ENCODE results near the gene KCNMB1.

The KCNMB1 gene, protein sequence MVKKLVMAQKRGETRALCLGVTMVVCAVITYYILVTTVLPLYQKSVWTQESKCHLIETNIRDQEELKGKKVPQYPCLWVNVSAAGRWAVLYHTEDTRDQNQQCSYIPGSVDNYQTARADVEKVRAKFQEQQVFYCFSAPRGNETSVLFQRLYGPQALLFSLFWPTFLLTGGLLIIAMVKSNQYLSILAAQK

GRCh38 chr5:170388818-170389549 is at the start of gene KCNMB1:
KCNMB1 (minus strand) TSS chr5:170389367; CDS start chr5:170385447, 3,920 bp downstream.
- DNase-seq (ENCODE audit: low read depth, low spot score) = no peak

DNA sequence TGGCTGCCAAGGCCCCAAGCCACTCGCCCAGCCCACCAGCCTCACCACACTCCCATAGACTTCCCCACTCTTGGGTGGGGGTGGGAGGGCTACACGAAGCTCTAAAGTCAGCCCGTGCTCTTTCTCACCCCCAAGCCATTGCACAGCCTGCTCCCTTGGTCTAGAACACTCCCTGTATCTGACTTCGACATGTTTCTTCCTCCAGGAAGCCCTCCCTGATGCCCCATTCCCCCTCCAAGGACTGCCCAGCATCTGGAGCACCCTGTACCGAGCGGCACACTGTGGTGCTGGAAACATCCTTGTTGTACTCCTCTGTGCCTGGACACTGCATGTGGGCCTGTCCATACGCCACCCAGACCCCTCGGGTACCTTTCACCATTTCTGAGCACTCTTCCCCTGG is 49.4 kb upstream of the KCNMB1 start:
- DNase-seq (ENCODE audit: low read depth, low spot score) = no peak

DNA sequence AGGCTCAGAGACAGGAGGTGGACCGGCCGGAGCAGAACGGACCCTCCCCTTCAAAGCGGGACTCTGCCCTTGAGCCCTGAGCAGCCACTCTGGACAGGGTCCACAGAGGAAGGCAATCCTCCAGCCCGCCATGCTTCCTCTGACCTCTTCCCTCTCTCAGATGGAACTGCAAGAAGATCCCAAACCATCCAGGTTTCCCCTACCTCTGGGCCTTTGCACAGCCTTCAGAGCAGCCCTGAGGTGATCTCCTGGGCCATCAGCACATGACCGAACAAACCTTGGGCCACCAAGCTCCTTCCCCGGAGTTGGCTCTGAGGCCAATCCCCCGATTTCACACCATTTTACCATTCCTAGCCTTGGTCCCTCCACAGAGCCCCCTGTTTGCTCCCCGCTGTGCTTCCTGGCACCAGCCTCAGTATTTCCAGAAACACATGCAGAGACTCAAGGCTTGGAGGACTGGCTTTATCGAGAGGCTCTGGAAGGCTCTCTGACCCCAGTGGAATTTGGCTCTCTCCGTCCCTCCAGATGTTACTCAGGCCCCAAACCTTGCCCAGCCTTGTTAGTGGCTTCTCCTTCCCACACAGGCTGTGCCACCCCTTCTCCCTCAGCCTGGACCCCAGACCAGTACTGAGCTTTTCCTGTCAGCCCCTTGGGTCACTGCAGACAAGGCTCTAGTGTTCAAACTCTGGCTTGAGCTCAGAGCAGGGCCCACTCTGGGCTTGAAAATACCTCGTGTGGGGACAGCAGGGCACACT is 48.6 kb upstream of the KCNMB1 start:
- DNase-seq (ENCODE audit: low read depth, low spot score) = no peak

DNA sequence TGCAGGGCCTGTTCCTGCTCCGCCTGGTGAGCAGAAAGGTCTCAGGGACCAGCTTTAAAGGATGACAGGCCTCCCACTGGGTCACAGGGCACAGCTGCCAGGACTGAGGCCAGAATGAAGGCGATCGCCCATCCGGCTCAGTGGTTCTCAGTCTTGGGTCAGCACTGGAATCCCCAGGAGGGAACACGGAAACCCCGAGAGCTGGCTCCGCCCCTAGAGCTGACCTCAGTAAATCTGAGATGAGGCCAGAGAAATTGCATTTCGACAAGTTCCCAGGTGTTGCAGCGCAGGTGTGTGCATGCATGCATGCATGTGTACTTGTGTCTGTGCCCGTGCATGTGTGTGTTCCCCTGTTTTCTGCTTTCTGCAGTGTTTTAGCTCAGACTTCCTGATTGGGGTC is 47.2 kb upstream of the KCNMB1 start:
- no peak for DNase-seq (ENCODE audit: low read depth, low spot score)

GRCh38 chr5:170434966-170435605 is 45.9 kb upstream of the KCNMB1 start:
- no peak for DNase-seq (ENCODE audit: low read depth, low spot score)

- no peak for DNase-seq (ENCODE audit: low read depth, low spot score)
Observed at GRCh38 chr5:170432669-170433068, 43.5 kb upstream of the KCNMB1 start.

GRCh38 chr5:170431571-170431970 is 42.4 kb upstream of the KCNMB1 start:
- no peak for DNase-seq (ENCODE audit: low read depth, low spot score)

DNA sequence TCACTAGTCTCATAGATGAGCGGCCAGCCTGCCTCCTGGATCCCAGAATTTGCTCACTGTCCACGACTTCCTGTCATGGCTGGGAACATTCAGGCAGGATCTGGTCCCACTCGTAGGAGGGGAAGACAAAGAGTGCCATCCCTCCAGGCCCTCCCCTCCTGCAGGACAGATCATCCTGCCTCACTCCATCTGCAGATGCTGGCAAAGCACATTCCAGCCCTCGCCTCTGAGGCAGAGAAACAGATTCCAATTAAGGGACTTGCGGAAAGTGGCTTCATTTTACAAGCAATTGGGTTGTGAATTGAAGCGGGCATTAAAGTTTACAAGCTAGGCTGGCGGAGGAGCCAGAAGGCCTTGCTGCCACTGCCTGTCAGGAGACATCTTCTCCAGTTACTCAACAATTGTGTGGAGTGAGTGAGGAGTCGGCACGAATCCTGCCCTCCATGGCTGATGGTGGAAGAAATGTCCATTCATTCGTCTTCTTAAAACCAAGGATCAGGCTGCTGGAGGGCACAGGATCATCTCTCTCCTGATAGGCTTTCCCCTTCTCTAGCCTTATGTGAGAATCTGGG is 41.8 kb upstream of the KCNMB1 start:
- no peak for DNase-seq (ENCODE audit: low read depth, low spot score)

- DNase-seq (ENCODE audit: low read depth, low spot score) = no peak
Observed at GRCh38 chr5:170430256-170430655, 41.1 kb upstream of the KCNMB1 start.

GRCh38 chr5:170429014-170429413 is 39.8 kb upstream of the KCNMB1 start:
- DNase-seq (ENCODE audit: low read depth, low spot score) = no peak

DNA sequence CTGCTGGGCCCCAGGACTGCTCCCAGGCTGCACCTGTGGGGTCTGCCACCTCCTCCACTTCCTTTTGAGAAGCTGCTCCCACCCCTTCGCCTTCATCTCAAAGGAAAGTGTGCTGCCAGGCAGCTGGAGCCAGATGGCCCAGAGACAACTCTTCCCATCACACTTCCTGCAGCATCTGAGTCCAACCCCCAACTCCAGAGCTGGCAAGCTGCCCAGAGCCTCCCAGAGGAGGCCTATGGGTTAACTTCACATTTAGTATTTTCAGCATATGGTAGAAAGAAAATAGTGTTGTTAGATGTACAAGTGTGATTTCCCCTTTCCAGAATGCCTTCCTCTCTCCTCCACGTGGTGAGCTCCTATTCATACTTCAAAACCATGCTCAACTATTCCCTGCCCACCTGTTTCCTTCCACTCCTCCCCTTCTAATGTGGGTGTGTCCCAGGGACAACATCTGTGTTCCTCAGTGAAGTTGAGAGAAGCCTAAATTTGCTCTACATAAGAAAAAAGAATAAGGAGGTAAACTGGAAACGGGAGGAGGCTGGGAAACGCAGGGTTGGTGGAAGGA is 38.6 kb upstream of the KCNMB1 start:
- DNase-seq (ENCODE audit: low read depth, low spot score) = peak; percentile 43

GRCh38 chr5:170426786-170427185 is 37.6 kb upstream of the KCNMB1 start:
- no peak for DNase-seq (ENCODE audit: low read depth, low spot score)

DNA sequence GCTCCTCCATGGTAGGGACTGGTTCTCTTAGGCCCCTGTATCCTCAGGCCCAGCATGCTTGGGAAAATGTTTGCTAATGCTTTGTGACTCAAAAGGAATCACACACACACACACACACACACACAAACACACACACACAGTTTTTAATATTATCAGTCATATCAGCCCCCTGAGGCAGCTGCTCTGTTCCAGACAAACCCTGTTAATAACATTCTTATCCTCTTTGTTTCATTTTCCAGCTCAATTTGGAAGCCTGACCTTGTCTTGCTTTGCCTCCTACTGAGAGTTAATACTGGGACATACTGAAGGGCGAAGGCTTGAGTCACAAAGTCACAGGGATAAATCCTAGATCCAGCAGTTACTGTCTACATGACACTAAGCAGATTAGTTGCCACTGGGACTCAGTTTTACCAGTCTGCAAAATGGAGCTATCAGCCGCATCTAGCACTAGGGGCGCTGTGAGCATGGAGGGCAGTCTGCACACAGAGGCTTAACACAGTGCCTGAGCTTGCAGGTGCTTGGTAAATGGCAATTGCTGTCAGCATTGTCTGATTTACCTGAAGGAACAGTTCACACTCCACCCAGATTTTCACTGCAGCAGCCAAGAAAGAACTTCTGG is 37.1 kb upstream of the KCNMB1 start:
- no peak for DNase-seq (ENCODE audit: low read depth, low spot score)

DNA sequence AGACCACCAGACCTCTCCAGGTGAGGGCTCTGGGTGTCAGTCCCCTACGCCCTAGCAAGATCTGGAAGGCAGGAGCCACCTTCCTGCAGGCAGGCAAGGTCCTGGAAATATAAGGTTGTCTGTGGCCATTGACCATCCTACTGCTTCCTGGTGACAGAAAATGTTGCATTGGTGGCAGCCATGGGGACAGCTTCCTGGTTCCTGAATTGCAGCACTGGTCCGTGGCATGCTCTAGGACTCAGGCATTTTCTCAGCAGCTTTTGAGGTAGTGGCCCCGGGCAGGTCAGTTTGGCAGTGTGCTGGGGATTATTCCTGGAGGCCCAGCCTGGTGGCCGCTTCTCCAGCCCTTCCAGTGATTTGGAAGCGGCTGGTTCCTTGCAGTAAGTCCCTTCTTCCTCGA is 36.6 kb upstream of the KCNMB1 start:
- DNase-seq (ENCODE audit: low read depth, low spot score) = no peak

DNA sequence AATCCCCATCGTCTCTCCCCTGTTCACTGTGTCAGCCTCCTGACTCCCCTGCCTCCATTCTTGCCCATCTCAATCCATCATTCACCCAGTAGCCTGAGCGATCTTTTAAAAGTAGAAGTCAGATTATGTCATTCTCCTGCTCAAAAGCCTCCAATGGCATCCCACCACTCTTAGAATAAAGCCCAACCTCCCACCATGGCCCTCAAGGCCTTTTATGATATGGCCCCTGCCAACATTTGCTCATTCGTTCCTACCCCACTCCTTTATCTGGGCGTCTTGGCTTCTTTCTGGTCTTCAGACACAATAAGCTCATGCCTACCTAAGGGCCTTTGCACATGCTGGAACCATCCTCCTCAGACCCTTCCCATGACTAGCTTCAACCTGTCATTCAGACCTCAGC is 35.5 kb upstream of the KCNMB1 start:
- no peak for DNase-seq (ENCODE audit: low read depth, low spot score)

- DNase-seq (ENCODE audit: low read depth, low spot score) = no peak
Observed at GRCh38 chr5:170423692-170424091, 34.5 kb upstream of the KCNMB1 start.

- no peak for DNase-seq (ENCODE audit: low read depth, low spot score)
Observed at GRCh38 chr5:170421826-170422225, 32.7 kb upstream of the KCNMB1 start.

DNA sequence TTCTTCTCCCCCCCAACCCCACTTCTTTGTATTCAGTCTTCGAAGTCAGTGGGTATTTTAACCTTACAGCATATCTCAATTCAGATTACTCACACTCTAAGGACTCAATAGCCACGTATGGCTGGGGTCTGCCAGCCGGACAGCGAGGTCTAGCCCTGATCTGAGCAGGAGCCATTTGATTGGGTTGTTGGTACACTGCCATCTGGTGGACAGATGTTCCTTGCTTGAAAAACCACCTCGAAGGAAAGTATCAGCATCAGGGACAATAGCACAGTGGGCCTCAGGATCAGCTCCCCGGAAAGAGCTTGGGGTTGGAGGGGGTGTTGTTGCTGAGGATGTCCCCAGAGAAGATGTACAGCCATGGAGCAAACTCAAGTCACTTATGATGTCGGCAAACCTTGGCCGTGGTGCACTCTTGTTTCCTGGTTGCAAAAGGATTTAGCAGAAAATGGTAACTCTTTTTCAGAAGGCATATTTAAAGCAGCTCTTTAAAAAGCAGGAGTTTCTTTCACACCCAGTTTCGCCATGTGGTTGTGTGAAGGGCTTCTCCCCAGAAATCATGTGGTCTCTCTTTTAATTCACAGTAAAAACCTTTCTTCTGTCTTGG is 31.7 kb upstream of the KCNMB1 start:
- no peak for DNase-seq (ENCODE audit: low read depth, low spot score)

DNA sequence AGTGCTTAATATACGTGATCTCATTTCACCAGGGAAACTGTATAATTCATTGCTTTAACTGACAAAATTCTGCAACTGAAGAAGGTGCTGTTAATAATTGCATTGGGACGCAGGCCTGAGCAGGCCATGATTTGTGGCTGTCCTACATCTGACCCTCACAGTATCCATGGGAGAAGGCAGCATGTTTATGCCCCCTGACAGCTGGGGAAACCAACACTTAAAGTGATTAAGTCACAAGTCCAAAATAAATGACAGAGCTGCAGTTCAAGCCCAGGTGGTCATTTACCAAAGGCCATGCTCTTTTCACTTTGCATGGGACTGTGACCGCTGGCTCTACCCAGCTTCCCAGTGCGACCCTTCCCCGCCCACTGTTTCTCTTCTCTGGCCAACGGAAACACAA is 30.5 kb upstream of the KCNMB1 start:
- DNase-seq (ENCODE audit: low read depth, low spot score) = no peak

GRCh38 chr5:170418736-170419135 is 29.6 kb upstream of the KCNMB1 start:
- DNase-seq (ENCODE audit: low read depth, low spot score) = no peak

GRCh38 chr5:170416526-170416925 is 27.4 kb upstream of the KCNMB1 start:
- no peak for DNase-seq (ENCODE audit: low read depth, low spot score)

Data from brain pericyte (primary cell).